ENCODE measurements around the gene ZNF320. TPM values are rescaled to one million over a fixed set of nuclear protein-coding genes. Genes with fewer than 3 reads are reported as not detected.
"Not testable (repeated sequence)": the region's sequence is repeated elsewhere in the genome, so short reads cannot be mapped to it uniquely, and the experiment has no call there.

ZNF320 gene
- total RNA-seq, 2 donors from 2014 or later: 5.3 to 9.3 TPM

GRCh38 chr19:52943134-52943883 lies 45.9 kb upstream of the ZNF320 start:
- TF ChIP-seq CTCF (IDR thresholded peaks at IDR 0.05): no peak
- DNase-seq (ENCODE audit: low spot score): no peak
- no peaks in the 10 kb centered on the region for H3K27me3 ChIP-seq
- no peaks in the 10 kb centered on the region for H3K36me3 ChIP-seq
- H3K4me3 ChIP-seq: peak overlapping the region; percentile 67 to 81
- peak overlapping the region; percentile 66 to 70 for H3K27ac ChIP-seq
- peaks cover 0 to 8% of the 10 kb centered on the region in 2 donors for H3K4me1 ChIP-seq
- H3K9me3 ChIP-seq: peaks cover 10 to 15% of the 10 kb centered on the region in 2 donors

GRCh38 chr19:52942386-52943133 lies 45.1 kb upstream of the ZNF320 start:
- no peaks in the 10 kb centered on the region for H3K36me3 ChIP-seq
- peak overlapping the region; percentile 67 to 81 for H3K4me3 ChIP-seq
- H3K4me1 ChIP-seq: peaks cover 0 to 8% of the 10 kb centered on the region in 2 donors
- no peaks in the 10 kb centered on the region for H3K27me3 ChIP-seq
- peak overlapping the region; percentile 70 to 73 for H3K27ac ChIP-seq
- H3K9me3 ChIP-seq: peaks cover 5 to 7% of the 10 kb centered on the region in 2 donors
- DNase-seq (ENCODE audit: low spot score): peak; percentile 95
- no peak for TF ChIP-seq CTCF (IDR thresholded peaks at IDR 0.05)

- DNase-seq (ENCODE audit: low spot score): no peak
- H3K4me3 ChIP-seq: peak overlapping the region; percentile 67 to 81
- peaks cover 1 to 3% of the 10 kb centered on the region in 2 donors for H3K9me3 ChIP-seq
- peak overlapping the region; percentile 70 to 73 for H3K27ac ChIP-seq
- H3K4me1 ChIP-seq: peaks cover 0 to 8% of the 10 kb centered on the region in 2 donors
- no peaks in the 10 kb centered on the region for H3K36me3 ChIP-seq
- no peaks in the 10 kb centered on the region for H3K27me3 ChIP-seq
- TF ChIP-seq CTCF (IDR thresholded peaks at IDR 0.05): no peak
Observed at GRCh38 chr19:52941941-52942385, 44.5 kb upstream of the ZNF320 start.

- not testable (repeated sequence) for H3K4me1 ChIP-seq; H3K27me3 ChIP-seq; H3K36me3 ChIP-seq; DNase-seq (ENCODE audit: low spot score); H3K9me3 ChIP-seq; H3K27ac ChIP-seq
- H3K4me3 ChIP-seq: peak overlapping the region; percentile 67 to 81
Observed at GRCh38 chr19:52941523-52941922, 44.1 kb upstream of the ZNF320 start.

- not testable (repeated sequence) for H3K27me3 ChIP-seq; H3K36me3 ChIP-seq; DNase-seq (ENCODE audit: low spot score); H3K4me3 ChIP-seq; H3K4me1 ChIP-seq; H3K9me3 ChIP-seq; H3K27ac ChIP-seq
Observed at GRCh38 chr19:52940905-52941304, 43.5 kb upstream of the ZNF320 start.

GRCh38 chr19:52938761-52939160 lies 41.3 kb upstream of the ZNF320 start:
- DNase-seq (ENCODE audit: low spot score): no peak
- Histone ChIP-seq H3K4me3 (no peak overlapping the region), H3K4me1 (peaks cover 0 to 8% of the 10 kb centered on the region in 2 donors), H3K27me3 (no peaks in the 10 kb centered on the region), H3K36me3 (no peaks in the 10 kb centered on the region), H3K9me3 (no peaks in the 10 kb centered on the region), H3K27ac (no peak overlapping the region)
- TF ChIP-seq CTCF (IDR thresholded peaks at IDR 0.05): no peak

All from right atrium auricular region (tissue), 2 donors.